T follicular helper cell (primary cell): ENCODE results near the gene FAM210A.
A peak's percentile ranks its signal among the peaks of the same experiment; 100 is the strongest.
"Not testable (repeated sequence)": the region's sequence is repeated elsewhere in the genome, so short reads cannot be mapped to it uniquely, and the experiment has no call there.

Experiments
- DNase-seq: peaks from one replicate; pipeline ENCODE4 v3.0.0-alpha.2; 2020; ENCODE audit warnings: low read depth
- total RNA-seq, 2 experiments: gene quantifications; one replicate each; lab custom pipeline; 2026; lab: John Stamatoyannopoulos, UW

FAM210A gene, protein sequence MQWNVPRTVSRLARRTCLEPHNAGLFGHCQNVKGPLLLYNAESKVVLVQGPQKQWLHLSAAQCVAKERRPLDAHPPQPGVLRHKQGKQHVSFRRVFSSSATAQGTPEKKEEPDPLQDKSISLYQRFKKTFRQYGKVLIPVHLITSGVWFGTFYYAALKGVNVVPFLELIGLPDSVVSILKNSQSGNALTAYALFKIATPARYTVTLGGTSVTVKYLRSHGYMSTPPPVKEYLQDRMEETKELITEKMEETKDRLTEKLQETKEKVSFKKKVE
- total RNA-seq = 21.5 to 39.1 reads per million in 2 experiments

- DNase-seq = peak; percentile 92
Measured at GRCh38 chr18:13726232-13726971, at the start of gene FAM210A, which contains the start of gene RNMT. Gene FAM210A (minus strand): TSS chr18:13726558. CDS start chr18:13682077, 44,481 bp downstream. Gene RNMT (plus strand): TSS chr18:13726673. CDS start chr18:13731518, 4,845 bp downstream.

DNA sequence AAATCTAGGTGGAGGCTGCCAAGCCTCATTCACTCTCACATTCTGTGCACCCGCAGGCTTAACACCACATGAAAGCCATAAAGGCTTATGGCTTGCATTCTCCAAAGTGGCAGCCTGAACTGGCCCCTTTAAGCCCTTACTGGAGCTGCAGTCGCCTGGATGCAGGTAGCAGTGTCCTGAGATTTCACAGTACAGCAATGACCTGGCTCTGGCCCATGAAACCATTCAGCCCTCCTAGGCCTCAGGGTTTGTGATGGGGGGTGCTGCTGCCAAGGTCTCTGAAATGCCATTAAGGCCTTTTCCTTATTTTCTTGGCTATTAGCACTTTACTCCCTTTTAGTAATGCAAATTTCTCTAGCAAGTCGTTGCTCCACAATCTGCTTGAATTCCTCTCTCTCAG, 48.7 kb upstream of the FAM210A start:
- DNase-seq = no peak

GRCh38 chr18:13762690-13763439, 36.5 kb upstream of the FAM210A start:
- DNase-seq = no peak

DNA sequence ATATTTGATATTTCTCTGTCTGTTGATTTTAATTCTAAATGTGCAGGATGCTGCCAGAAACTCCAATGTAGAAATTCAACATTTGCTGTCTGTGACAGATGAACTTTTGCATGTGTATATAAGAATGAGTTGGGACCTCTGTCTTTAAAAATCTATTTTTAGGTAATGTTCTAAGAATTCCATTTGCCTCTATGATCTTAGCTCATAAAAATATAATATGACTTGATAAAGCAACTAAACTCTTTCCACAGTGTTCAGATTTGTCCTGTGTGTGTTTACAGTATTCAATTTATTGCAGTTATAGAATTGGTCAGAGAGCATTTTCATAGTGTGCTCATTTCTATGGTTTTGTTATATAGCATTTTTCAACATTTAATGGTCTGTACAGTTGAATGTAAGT, 33.7 kb upstream of the FAM210A start:
- no peak for DNase-seq

- DNase-seq = no peak
Measured at GRCh38 chr18:13758622-13759021, 32.3 kb upstream of the FAM210A start.

GRCh38 chr18:13756671-13757070, 30.3 kb upstream of the FAM210A start:
- DNase-seq = no peak

GRCh38 chr18:13756261-13756660, 29.9 kb upstream of the FAM210A start:
- DNase-seq = no peak

- not testable (repeated sequence) for DNase-seq
Measured at GRCh38 chr18:13751599-13751998, 25.2 kb upstream of the FAM210A start.

DNA sequence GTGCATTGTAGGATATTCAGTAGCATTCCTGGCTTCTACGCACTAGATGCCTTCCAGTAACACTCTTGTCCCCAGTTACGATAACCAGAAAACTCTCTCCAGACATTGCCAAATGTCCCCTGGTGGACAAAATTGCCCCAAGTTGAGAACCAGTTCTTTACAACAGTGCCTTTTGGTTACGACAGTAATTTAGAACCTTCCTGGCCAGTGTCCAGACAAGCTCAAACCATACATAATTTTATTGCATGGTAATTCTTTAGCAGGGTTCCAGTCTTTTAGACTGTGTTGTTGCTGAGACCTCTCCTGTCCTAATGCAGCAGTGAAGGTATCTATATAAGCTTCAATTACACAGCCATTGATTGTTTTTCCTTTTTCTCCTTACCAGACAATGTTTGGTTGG, 20.3 kb upstream of the FAM210A start:
- no peak for DNase-seq

DNA sequence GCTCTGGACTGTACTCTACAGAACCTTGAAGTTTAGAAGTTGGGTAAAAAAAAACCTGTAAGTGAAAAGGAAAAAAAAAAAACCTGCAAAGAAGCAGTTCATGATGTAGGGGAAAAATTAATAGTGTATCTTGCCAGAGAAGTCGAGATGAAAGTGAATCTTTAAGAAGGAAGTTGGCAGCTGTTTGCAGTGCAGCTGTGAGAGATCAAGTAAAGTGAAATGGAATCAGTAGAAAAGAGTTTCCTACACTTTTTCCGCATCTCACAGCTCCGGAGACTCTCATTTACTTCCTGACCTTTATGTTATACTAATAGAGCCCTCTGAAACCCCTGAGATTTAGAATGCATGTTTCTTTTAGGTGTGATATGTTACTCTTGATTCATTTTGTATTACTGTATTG, 19.3 kb upstream of the FAM210A start:
- DNase-seq = no peak

DNA sequence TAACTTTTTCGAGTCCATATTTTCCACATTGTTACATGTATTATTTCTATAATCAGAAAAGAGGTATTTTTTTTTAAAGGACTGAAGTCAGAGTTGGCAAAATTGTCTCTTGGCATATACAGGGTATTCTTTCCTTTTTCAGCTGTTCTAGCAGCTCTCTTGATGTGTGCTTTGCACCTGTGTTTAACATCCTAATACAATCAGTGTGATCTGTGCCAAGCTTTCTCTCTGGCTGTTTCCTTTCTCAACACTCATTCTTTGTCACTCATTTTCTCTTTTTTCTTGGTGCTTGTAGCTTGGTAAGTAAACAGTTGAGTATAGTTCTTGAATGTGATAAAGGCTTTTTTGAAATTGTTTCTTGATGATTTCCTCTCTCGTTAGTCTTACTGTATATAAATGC, 9.3 kb upstream of the FAM210A start:
- no peak for DNase-seq

DNA sequence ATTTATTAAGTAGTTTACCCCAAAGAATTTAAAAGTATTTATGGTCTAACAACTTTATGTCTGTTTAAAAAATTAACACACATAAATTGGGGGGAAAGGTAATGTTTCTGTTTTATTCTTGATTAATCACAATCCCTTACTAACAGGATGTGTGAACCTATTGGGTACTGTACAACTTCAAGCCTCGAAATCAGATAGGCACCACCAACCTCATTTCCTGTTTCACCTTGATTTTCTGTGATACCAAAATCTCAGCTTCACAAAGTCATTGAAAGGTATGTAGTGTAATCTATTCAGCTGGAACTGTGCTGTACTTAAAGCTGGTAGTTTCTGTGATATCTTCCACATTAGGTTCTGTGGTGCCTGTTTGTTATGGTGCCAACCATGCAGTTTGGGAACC, 4.1 kb upstream of the FAM210A start:
- no peak for DNase-seq

GRCh38 chr18:13726972-13727331, 594 bp upstream of the FAM210A start:
- DNase-seq = peak; percentile 12

DNA sequence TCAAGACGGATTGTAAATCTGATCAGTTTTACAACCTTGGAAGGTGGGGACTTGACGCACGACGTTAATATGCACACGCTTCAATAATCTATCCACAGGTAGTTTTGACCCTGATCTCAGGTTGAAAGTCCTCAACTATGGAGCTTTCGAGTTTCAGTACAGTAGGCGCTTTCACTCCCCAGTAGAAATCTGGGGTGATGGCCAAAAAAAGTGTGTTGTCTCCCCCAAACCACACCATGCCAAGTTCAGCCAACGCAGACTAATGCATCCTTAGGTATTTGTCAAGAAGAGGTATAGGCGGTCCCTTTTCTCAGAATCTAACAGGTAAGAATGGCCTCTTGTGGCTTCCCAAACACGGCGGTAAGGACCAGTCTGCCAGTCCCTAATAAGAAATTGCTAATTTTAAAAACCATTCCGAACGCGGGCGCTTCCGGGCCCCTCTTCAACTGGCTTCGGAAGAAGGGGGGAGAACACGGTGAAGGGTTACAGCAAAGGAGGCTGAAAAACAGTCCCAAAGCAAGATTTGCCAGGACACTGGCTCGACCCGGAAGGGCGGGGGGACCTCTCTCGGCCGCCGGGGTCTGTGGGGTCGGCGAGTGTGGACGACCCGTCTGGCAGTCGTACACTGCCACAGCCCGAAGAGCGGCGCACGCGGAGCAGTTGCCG, 659 bp downstream of the FAM210A start:
- DNase-seq = no peak

GRCh38 chr18:13720847-13721246, 5.5 kb downstream of the FAM210A start:
- no peak for DNase-seq

- DNase-seq = no peak
Measured at GRCh38 chr18:13720123-13720522, 6.2 kb downstream of the FAM210A start.

DNA sequence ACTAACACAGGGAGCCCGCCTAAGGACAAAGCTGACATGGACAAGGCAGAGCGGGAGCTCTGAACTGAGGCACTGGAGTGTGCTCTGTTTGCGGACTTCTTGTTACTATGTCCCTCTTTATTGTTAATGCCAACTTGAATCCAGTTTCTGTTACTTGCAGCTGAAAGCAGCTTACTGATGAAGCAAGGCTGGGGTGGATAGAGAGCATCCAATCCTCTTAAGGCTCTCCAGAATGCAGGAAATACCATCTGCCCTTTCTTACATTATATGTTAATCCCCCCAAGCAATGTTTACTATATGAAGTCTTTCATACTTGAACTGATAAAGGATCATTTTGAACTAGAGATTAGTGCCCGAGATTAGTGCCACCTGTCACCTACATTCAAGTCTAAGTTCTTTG, 9.4 kb downstream of the FAM210A start:
- no peak for DNase-seq

GRCh38 chr18:13715330-13715729, 11.0 kb downstream of the FAM210A start:
- DNase-seq = no peak

- DNase-seq = no peak
Measured at GRCh38 chr18:13713455-13714055, 12.8 kb downstream of the FAM210A start.

DNA sequence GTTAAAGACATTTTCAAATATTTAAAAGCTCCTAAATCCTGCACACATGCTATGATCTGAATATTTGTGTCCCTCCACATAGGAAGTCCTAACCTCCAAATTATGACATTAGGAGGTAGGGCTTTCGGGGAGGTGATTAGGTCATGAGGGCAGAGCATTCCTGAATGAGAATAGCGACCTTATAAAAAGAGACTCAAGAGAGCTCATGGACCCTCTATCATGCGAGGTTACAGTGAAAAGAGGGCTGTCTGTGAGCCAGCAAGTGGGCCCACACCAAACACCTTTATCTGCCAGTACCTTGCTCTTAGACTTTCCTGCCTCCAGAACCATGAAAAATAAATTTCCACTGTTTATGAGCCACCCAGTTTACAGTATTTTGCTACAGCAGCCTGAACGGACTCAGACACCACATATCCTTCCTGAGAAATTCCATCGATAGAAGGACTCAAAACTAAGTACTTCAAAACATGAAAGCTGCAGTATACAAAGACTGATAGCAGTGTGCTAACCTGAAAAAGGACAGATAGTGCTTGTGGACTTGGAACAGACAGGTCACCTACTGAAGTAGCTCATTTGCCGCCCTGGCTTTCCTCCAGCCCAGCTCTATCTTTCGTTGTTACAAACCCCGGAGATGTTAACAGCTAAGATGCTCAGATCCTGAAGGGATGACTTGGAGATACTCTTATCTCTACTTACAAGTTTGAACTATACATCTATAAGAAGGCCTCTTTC, 13.8 kb downstream of the FAM210A start:
- DNase-seq = no peak

DNA sequence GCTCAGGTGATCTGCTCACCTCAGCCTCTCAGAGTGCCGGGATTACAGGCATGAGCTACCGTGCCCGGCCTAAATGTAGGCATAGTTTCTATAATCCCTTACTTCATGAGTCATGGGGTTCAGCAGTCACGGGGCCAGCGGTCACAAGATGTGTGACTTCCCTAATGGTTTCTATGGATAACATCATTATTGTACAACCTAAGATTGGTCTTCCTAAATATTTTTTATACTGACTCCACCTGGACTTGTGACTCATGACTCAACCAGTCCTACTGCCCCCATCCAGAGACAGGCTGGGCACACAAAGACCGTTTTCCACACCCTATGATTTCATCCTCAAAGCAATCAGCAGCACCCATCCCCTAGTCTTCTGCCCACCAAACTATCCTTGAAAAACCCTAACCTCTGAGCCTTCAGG, 15.9 kb downstream of the FAM210A start:
- DNase-seq = no peak
